Glutamatergic neuron (in vitro differentiated cells): Measurements from ENCODE around the gene KCTD17. TPM values are rescaled to one million over a fixed set of nuclear protein-coding genes. Genes with fewer than 3 reads are reported as not detected.

Experiments
- DNase-seq: peaks from one replicate; pipeline ENCODE4 v3.0.0; 2022
- H3K27ac Mint-ChIP-seq: one replicate; pipeline ENCODE4 v1.8.0; 2020; ENCODE audit warnings: mild to moderate bottlenecking, mixed read lengths, inconsistent platforms; ENCODE audit not compliant: unreplicated experiment
- H3K27me3 Mint-ChIP-seq: one replicate; pipeline ENCODE4 v1.8.0; 2020; ENCODE audit warnings: mild to moderate bottlenecking, moderate library complexity, mixed read lengths, inconsistent platforms; ENCODE audit not compliant: unreplicated experiment
- H3K36me3 Mint-ChIP-seq: one replicate; pipeline ENCODE4 v1.8.0; 2020; ENCODE audit warnings: mild to moderate bottlenecking, mixed read lengths, inconsistent platforms; ENCODE audit not compliant: unreplicated experiment
- H3K4me1 Mint-ChIP-seq: one replicate; pipeline ENCODE4 v1.8.0; 2020; ENCODE audit warnings: mild to moderate bottlenecking, low read depth, mixed read lengths, inconsistent platforms; ENCODE audit not compliant: unreplicated experiment
- H3K4me3 Mint-ChIP-seq: one replicate; pipeline ENCODE4 v1.8.0; 2020; ENCODE audit warnings: mild to moderate bottlenecking, mixed read lengths, inconsistent platforms; ENCODE audit not compliant: unreplicated experiment
- H3K9me3 Mint-ChIP-seq: one replicate; pipeline ENCODE4 v1.8.0; 2020; ENCODE audit warnings: mild to moderate bottlenecking, moderate library complexity, mixed read lengths, inconsistent platforms; ENCODE audit not compliant: unreplicated experiment
- total RNA-seq: library from RNA; stranded (reverse); fragmentation: NEBNext Ultra II Directional; extraction: Animal tissue kit (Norgen Biotek cat#: 25700); gene quantifications from one replicate; pipeline ENCODE4 v1.2.1, GENCODE V29; 2021; ENCODE audit not compliant: unreplicated experiment
- TF ChIP-seq, protein P1 (sequence below): fragments of 200-600 bp; sonication (generic); IDR thresholded peaks from one replicate; pipeline ENCODE4 v1.5.0; 2021; ENCODE audit not compliant: partially characterized antibody, unreplicated experiment

Gene KCTD17
- total RNA-seq, 1 donor from 2014 or later = 137 TPM

DNA sequence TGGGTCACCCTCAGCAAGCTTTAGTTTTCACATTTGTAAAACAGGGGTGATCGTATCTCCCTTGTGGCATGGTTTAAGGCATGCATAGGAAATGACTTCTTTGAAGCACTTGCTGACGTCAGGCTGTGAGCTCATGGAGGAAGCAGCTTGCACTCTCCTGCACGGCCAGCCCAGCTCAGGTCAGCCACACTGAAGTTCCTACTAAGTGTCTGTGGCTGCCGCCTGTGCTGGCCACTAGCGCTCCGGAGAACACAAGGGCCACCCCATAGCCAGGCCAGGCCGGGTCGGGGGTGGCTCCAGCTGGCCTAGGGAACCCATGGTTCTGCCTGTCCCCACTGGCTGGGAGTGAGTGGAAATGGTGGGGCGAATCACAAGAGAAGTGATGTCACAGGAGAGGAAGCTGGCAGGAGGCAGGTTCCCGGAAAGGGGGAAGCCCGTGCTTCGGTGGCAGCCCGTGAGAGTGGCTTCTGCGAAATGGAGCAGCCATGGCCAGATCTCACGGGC is 28.2 kb downstream of the KCTD17 start:
- DNase-seq = no peak
- Mint-ChIP-seq H3K4me3 (no peak overlapping the region), H3K36me3 (no peaks in the 10 kb centered on the region), H3K9me3 (peaks cover 2% of the 10 kb centered on the region), H3K27me3 (peaks cover 3% of the 10 kb centered on the region), H3K4me1 (peaks cover 8% of the 10 kb centered on the region), H3K27ac (no peak overlapping the region)
- TF ChIP-seq, protein P1, sequence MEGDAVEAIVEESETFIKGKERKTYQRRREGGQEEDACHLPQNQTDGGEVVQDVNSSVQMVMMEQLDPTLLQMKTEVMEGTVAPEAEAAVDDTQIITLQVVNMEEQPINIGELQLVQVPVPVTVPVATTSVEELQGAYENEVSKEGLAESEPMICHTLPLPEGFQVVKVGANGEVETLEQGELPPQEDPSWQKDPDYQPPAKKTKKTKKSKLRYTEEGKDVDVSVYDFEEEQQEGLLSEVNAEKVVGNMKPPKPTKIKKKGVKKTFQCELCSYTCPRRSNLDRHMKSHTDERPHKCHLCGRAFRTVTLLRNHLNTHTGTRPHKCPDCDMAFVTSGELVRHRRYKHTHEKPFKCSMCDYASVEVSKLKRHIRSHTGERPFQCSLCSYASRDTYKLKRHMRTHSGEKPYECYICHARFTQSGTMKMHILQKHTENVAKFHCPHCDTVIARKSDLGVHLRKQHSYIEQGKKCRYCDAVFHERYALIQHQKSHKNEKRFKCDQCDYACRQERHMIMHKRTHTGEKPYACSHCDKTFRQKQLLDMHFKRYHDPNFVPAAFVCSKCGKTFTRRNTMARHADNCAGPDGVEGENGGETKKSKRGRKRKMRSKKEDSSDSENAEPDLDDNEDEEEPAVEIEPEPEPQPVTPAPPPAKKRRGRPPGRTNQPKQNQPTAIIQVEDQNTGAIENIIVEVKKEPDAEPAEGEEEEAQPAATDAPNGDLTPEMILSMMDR = no peak

DNA sequence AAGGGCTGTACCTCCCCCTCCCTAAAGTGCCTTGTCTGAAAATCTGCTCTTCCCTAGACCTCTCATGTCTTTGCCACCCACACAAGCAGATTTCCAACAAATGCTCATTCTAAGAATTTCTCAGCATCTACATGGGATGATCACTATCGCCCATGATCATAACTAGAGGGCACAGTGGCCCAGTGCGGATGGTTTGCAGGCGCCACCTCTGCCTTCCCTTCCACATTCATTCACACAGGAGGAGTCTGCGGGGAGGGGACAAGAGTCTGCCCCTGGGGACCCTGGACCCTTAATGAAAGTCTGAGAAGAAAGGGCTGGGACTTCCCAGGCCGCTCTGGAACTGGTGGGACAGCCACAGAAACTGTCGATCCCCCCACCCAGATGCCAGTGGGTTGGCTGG is 28.9 kb downstream of the KCTD17 start:
- Mint-ChIP-seq H3K27me3 (peaks cover 3% of the 10 kb centered on the region), H3K4me3 (no peak overlapping the region), H3K4me1 (peaks cover 8% of the 10 kb centered on the region), H3K9me3 (peaks cover 2% of the 10 kb centered on the region), H3K27ac (no peak overlapping the region), H3K36me3 (no peaks in the 10 kb centered on the region)
- DNase-seq = no peak
- TF ChIP-seq, protein P1 = no peak

DNA sequence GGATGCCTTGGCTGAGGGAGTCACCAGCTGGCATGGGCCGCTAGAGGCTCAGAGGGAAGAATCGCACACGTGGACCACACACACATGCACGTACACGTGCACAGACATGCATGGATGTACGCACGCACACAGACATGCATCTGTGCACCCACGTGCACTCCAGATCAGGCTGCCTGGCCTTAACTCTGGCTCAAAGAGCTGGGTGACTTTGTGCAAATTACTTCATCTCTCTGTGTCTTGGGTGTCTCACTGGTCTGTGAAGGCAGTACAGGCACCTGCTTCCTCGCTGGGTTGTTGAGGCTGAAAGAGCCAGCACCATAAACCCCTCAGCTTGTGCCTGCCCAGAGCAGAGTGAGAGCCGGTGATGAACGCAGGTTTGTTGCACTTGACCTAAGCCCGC is 29.3 kb downstream of the KCTD17 start:
- Mint-ChIP-seq H3K4me1 (peaks cover 6% of the 10 kb centered on the region), H3K4me3 (no peak overlapping the region), H3K36me3 (no peaks in the 10 kb centered on the region), H3K27ac (no peak overlapping the region), H3K9me3 (peaks cover 3% of the 10 kb centered on the region), H3K27me3 (peaks cover 3% of the 10 kb centered on the region)
- TF ChIP-seq, protein P1 = no peak
- DNase-seq = no peak

DNA sequence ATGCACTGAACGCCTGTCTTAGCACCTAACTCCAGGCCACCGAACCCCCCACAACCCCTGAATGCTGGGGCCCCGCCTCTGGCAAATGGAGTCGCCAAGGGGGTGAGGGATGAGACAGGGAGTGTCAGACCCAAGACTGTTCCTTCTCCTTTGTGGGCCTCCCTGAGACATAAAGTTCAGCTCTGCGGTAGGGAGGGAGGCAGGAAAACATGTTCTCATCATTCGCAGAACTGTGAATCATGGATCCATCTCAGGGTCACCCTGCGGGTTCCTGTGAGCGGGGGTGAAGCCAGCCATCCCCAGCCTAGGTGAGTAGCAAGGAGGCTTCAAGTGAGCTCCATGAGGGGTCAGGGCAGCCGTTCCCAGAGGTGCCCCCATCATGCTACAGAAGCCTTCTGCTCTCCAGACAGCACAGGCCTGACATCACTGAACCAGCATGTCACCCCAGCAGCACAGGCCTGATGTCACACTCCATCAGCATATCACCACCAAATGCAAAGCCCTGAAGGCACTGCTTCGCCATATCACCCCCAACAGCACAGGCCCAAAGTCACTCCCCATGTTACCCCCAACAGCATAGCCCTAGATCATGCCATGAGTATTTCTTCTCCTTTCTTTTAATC is 30.8 kb downstream of the KCTD17 start:
- Mint-ChIP-seq H3K36me3 (no peaks in the 10 kb centered on the region), H3K4me1 (peaks cover 3% of the 10 kb centered on the region), H3K27ac (peak overlapping the region; percentile 5), H3K4me3 (no peak overlapping the region), H3K27me3 (peaks cover 3% of the 10 kb centered on the region), H3K9me3 (peaks cover 3% of the 10 kb centered on the region)
- no peak for DNase-seq
- TF ChIP-seq, protein P1 = no peak

DNA sequence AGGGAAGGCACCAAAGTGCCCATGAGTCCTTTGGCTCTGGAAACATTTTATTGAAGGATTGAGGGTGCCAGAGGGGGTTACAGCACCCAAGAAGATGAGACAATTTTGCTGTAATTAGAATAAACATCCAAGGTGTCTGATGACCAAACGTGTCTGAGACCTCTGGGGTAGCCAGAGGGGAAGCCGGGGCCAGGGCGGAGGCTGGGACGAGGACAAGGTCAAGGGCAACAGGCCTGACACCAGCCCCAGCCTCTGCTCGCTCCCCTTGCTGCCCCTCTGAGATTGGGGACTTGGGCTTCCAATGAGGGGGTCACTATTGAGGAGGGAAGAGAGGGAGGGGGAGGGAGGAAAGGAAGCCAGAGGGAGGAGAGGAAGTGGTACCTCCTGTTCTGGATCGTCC is 32.4 kb downstream of the KCTD17 start:
- peaks cover 5% of the 10 kb centered on the region for H3K9me3 Mint-ChIP-seq
- DNase-seq = no peak
- peaks cover 3% of the 10 kb centered on the region for H3K27me3 Mint-ChIP-seq
- H3K27ac Mint-ChIP-seq = no peak overlapping the region
- no peak overlapping the region for H3K4me3 Mint-ChIP-seq
- peaks cover 3% of the 10 kb centered on the region for H3K4me1 Mint-ChIP-seq
- TF ChIP-seq, protein P1 = no peak
- H3K36me3 Mint-ChIP-seq = no peaks in the 10 kb centered on the region
